Heart left ventricle (tissue), 16 donors: Measurements from ENCODE around the gene CFAP221. TPM values are rescaled to one million over a fixed set of nuclear protein-coding genes. Genes with fewer than 3 reads are reported as not detected.
A peak's percentile ranks its signal among the peaks of the same experiment; 100 is the strongest.

ENCODE experiments used
- ATAC-seq, 4 donors: fragments of 200-7000 bp; cut with Tn5 transposase; one replicate each; pipeline ENCODE4 v1.9.1; 2020 to 2022; ENCODE audit warnings: moderate library complexity in 4 of 4, mild to moderate bottlenecking in 3 of 4, moderate number of reproducible peaks in 1 of 4
- DNase-seq, 5 donors: peaks; one replicate each; pipeline ENCODE4 v3.0.0-alpha.2; 2020
- H3K27ac ChIP-seq, 12 donors: fragments of 200-600 bp; sonication (generic) in 4 of 12; one replicate each; pipeline versions ENCODE4 v1.5.0 to v1.8.0; 2016 to 2022; ENCODE audit warnings: mild to moderate bottlenecking in 2 of 12
- H3K27me3 ChIP-seq, 9 donors: fragments of 200-600 bp; sonication (generic) in 2 of 9; one replicate each; pipeline versions ENCODE4 v1.5.1 to v1.8.0; 2016 to 2022; ENCODE audit warnings: mild to moderate bottlenecking in 3 of 9
- H3K36me3 ChIP-seq, 9 donors: fragments of 200-600 bp; sonication (generic) in 2 of 9; one replicate each; pipeline versions ENCODE4 v1.5.0 to v1.8.0; 2018 to 2022; ENCODE audit warnings: mild to moderate bottlenecking in 2 of 9
- H3K4me1 ChIP-seq, 12 donors: fragments of 200-600 bp; sonication (generic) in 4 of 12; one replicate each; pipeline versions ENCODE4 v1.5.0 to v1.8.0; 2016 to 2022; ENCODE audit warnings: mild to moderate bottlenecking in 3 of 12
- H3K4me3 ChIP-seq, 12 donors: fragments of 200-600 bp; sonication (generic) in 4 of 12; one replicate each; pipeline versions ENCODE4 v1.5.0 to v1.8.0; 2017 to 2022; ENCODE audit warnings: mild to moderate bottlenecking in 9 of 12, moderate library complexity in 4 of 12
- H3K9me3 ChIP-seq, 12 donors: fragments of 200-600 bp; sonication (generic) in 4 of 12; one replicate each; pipeline versions ENCODE4 v1.5.0 to v1.8.0; 2016 to 2022; ENCODE audit warnings: mild to moderate bottlenecking in 1 of 12
- POLR2A ChIP-seq, 2 donors: fragments of 450-650 bp; IDR thresholded peaks; one replicate each; pipeline ENCODE4 v1.6.1; 2017; ENCODE audit warnings: antibody characterized with exemption in 2 of 2, mild to moderate bottlenecking in 2 of 2, moderate library complexity in 2 of 2
- WGBS, 4 donors: extraction: QIAGEN DNeasy Blood & Tissue Kit in 2 of 4; methylation state at CpG; one replicate each; pipeline versions ENCODE4 v1.1.5 to v1.1.7; 2013 to 2018; 5-methylcytosine and 5-hydroxymethylcytosine counted together
- intact Hi-C, 10 donors: fragments of 100-400 bp; cut with DNase I; formaldehyde crosslinking; loops; one replicate each; pipeline versions ENCODE4 v1.11.1 to v1.14.2; 2022
- polyA plus RNA-seq, 2 donors: library from polyadenylated mRNA; stranded (reverse); fragments of 200-250 nt; gene quantifications; one replicate each; pipeline ENCODE4 v1.2.3, GENCODE V29; 2013
- total RNA-seq, 9 donors: library from RNA; depleted of rRNA in 2 of 9; stranded (reverse); fragments of >200 nt in 2 of 9; fragmentation: NEBNext Ultra II Directional in 3 of 9; extraction: Animal tissue kit (Norgen Biotek cat#: 25700) in 3 of 9; gene quantifications; one replicate each; pipeline versions ENCODE4 v1.1.0 to v1.2.4, GENCODE V29; 2016 to 2023
- TF ChIP-seq, protein P1 (sequence below), 12 donors: fragments of 200-600 bp; sonication (generic) in 4 of 12; IDR thresholded peaks; one replicate each; pipeline versions ENCODE4 v1.5.0 to v1.8.0; 2018 to 2022; ENCODE audit warnings: antibody characterized with exemption in 12 of 12, mild to moderate bottlenecking in 5 of 12
- donor health status: ischemic (EF 13 %, LVEDD 7.1; RV severe dilation, severe dysfunction).
- donor health status: healthy with polysubstance abuse.
- donor health status: DM: no; HTN: yes; CAD: no.
- donor health status: DM: no; HTN: no; CAD: no.
- donor health status: ischemic (EF 25% LVEDD 6.9; RV normal size, moderate dysfunction).
- donor health status: ischemic (EF 25% LVEDD 5.7; RV mildly dilated, moderate dysfunction).
- donor health status: healthy.
- donor health status: DM: yes; HTN: yes; CAD: no.
- donor health status: ischemic (EF 35%, LVEDD 5.7; RV mildly dilated, moderate dysfunction).
- donor health status: nonischemic (EF 11% LVEDD 7.7; RV severe dilation, severe dysfunction).
- donor health status: DM: yes; HTN: yes; CAD: no.
- donor health status: PGD.
- donor health status: ischemic (EF 29% LVEDD 5.4; RV normal size, mild dysfunction).
- donor health status: nonischemic (EF 23%, LVEDD 6.1; RV moderate dilation, normal function).

The CFAP221 gene
- total and polyA plus RNA-seq, 11 donors = 0.08 to 2.2 (median 1.4) TPM; not detected in 1

DNA sequence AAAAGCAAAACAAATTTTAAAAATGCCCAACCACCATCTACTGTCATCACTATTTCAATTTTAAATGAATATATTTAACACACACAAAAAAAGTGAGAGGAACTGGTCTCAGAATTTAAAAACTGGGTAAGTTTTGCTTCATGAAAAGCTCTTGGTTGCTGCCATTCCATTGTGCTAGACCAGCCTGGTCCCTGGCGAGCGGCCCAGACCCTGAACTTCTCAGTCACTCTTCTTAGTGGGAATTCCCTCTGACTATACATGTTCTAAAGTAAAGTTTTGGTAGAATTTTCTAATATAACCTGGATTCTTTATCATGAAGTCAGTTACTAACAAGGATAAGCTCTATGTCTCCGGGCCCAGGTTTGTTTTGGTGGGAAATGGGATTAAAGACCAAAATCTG, 99.9 kb downstream of the CFAP221 start:
- peaks cover 0 to 14% (median 8%) of the 10 kb centered on the region in 12 donors for H3K4me1 ChIP-seq
- H3K4me3 ChIP-seq = no peak overlapping the region
- WGBS, 4 donors = 90 to 94% (median 91%) methylated on average over 3 of the region's 3 CpGs
- peaks cover 0 to 3% (median 0%) of the 10 kb centered on the region in 12 donors for H3K9me3 ChIP-seq
- H3K27ac ChIP-seq = no peak overlapping the region
- TF ChIP-seq, protein P1, sequence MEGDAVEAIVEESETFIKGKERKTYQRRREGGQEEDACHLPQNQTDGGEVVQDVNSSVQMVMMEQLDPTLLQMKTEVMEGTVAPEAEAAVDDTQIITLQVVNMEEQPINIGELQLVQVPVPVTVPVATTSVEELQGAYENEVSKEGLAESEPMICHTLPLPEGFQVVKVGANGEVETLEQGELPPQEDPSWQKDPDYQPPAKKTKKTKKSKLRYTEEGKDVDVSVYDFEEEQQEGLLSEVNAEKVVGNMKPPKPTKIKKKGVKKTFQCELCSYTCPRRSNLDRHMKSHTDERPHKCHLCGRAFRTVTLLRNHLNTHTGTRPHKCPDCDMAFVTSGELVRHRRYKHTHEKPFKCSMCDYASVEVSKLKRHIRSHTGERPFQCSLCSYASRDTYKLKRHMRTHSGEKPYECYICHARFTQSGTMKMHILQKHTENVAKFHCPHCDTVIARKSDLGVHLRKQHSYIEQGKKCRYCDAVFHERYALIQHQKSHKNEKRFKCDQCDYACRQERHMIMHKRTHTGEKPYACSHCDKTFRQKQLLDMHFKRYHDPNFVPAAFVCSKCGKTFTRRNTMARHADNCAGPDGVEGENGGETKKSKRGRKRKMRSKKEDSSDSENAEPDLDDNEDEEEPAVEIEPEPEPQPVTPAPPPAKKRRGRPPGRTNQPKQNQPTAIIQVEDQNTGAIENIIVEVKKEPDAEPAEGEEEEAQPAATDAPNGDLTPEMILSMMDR (IDR thresholded peaks at IDR 0.05) = no peak
- TF ChIP-seq POLR2A (IDR thresholded peaks at IDR 0.05) = no peak
- ATAC-seq (no peak), DNase-seq (no peak)
- peaks cover 0 to 4% (median 0%) of the 10 kb centered on the region in 9 donors for H3K27me3 ChIP-seq
- intact Hi-C loops = loop anchor here in 6 of 10 donors (5.0 to 10.0 kb wide), 5 partner anchors 119 to 533 kb away; partner anchors contain the start of gene SCTR (in 1 of the 6)
- no peaks in the 10 kb centered on the region for H3K36me3 ChIP-seq

DNA sequence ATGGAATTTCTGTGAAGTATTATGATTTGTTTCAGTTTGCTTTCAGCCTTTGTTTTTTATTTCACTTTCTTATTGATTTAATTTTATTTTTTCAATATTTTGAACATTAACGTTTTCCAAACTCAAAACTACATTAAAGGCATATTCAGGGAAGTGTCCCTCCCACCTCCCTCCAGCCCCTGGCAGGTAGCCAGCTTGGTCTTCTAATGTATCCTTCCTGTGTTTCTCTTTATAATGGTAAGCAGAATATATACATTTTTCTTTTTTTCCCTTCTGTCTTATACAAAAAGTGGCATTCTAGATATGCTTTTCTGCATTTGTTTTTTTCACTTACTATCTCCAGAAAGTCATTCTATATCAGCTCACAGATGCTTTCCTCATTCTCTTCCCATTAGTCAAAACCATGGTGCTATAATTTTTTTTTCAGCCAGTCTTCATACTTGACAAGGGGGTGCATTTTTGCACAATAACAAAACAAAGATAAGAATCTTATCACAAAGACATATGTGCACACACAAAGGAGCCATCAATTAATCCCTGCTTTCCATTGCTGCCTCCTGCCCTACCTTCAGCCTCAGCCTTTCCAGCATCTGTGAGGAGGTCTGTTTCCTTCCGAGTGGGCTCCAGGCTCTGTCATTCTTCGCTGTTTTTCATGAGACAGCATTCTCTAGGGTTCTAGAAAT, 101.1 kb downstream of the CFAP221 start:
- H3K36me3 ChIP-seq = no peaks in the 10 kb centered on the region
- H3K9me3 ChIP-seq = peaks cover 0 to 12% (median 3%) of the 10 kb centered on the region in 12 donors
- peaks cover 0 to 14% (median 8%) of the 10 kb centered on the region in 12 donors for H3K4me1 ChIP-seq
- H3K27me3 ChIP-seq = peaks cover 0 to 3% (median 0%) of the 10 kb centered on the region in 9 donors
- peak in 1 of 4 donors; percentile 60 for ATAC-seq
- 41 to 52% (median 44%) methylated on average over 3 of the region's 3 CpGs for WGBS, 4 donors
- DNase-seq = no peak
- no peak overlapping the region for H3K27ac ChIP-seq
- no peak overlapping the region for H3K4me3 ChIP-seq
- intact Hi-C loops = loop anchor here in 3 of 10 donors (10.0 kb wide), 2 partner anchors 121 to 529 kb away; partner anchors contain the start of gene SCTR (in 1 of the 3)
- no peak for TF ChIP-seq POLR2A (IDR thresholded peaks at IDR 0.05)
- TF ChIP-seq, protein P1 (IDR thresholded peaks at IDR 0.05) = no peak

GRCh38 chr2:119646149-119646548, 101.9 kb downstream of the CFAP221 start:
- Histone ChIP-seq H3K4me1 (peaks cover 0 to 14% (median 8%) of the 10 kb centered on the region in 12 donors), H3K27ac (no peak overlapping the region), H3K9me3 (peaks cover 0 to 12% (median 3%) of the 10 kb centered on the region in 12 donors), H3K4me3 (no peak overlapping the region), H3K36me3 (no peaks in the 10 kb centered on the region), H3K27me3 (peaks cover 0 to 3% (median 0%) of the 10 kb centered on the region in 9 donors)
- intact Hi-C loops = loop anchor here in 3 of 10 donors (10.0 kb wide), 2 partner anchors 121 to 529 kb away; partner anchors contain the start of gene SCTR (in 1 of the 3)
- 64 to 76% (median 68%) methylated on average over 3 of the region's 3 CpGs for WGBS, 4 donors
- TF ChIP-seq, protein P1 (IDR thresholded peaks at IDR 0.05) = no peak
- TF ChIP-seq POLR2A (IDR thresholded peaks at IDR 0.05) = no peak
- ATAC-seq (no peak), DNase-seq (no peak)

DNA sequence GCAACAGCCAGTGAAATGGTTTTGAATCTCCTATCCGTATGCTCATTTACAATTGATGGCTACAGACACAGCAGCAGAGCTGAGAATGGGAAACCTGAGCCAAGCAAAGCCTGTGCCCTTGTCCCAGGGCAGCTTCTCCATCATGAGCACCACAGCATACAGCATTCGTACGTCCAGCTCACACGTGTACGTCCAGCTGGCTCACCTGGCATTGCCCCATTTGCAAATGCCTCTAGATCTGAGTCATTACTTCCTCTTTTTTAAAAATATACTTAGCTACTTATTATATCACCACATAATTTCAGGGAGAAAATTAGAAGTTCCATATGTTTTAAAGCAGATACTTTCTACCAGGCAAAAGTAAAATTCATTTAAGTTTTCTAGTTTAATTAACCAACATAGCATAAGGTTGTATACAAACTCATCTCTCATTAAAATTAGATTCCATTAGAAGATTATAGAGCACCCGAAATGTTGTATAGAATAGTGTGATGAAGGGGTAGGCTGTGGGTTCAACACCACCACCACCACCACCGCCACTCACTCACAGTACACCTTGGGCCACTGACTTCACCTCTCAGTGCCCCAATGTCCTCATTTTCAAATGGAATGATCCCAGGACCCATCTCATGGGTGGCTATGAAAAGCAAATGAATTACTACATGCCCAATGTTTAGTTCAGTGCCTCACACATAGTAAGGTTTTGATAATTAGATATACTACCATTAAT, 103.4 kb downstream of the CFAP221 start:
- no peak for ATAC-seq
- Histone ChIP-seq H3K27me3 (no peaks in the 10 kb centered on the region), H3K4me3 (no peak overlapping the region), H3K9me3 (peaks cover 0 to 12% (median 3%) of the 10 kb centered on the region in 12 donors), H3K4me1 (peaks cover 0 to 14% (median 8%) of the 10 kb centered on the region in 12 donors), H3K27ac (no peak overlapping the region), H3K36me3 (no peaks in the 10 kb centered on the region)
- TF ChIP-seq, protein P1 (IDR thresholded peaks at IDR 0.05) = no peak
- intact Hi-C loops = loop anchor here in 3 of 10 donors (10.0 kb wide), 2 partner anchors 123 to 527 kb away; partner anchors contain the start of gene SCTR (in 1 of the 3)
- 69 to 73% (median 70%) methylated on average over 7 of the region's 7 CpGs for WGBS, 4 donors
- DNase-seq = no peak
